Stimulated activated CD8-positive, alpha-beta memory T cell treated with anti-CD3 and anti-CD28 coated beads, Interleukin-2, amount 100 ng/mL, for 48 hours (primary cell): ENCODE results near the gene GPX5.

Experiments
- DNase-seq, 2 donors: peaks; one replicate each; pipeline ENCODE4 v3.0.0-alpha.2; 2020; ENCODE audit warnings: low read depth in 2 of 2

The GPX5 gene

GRCh38 chr6:28558629-28559028 lies 32.9 kb downstream of the GPX5 start:
- DNase-seq = no peak

- no peak for DNase-seq
Observed at GRCh38 chr6:28563430-28564095, 37.9 kb downstream of the GPX5 start.

GRCh38 chr6:28565823-28566526 lies 40.3 kb downstream of the GPX5 start:
- DNase-seq = no peak

GRCh38 chr6:28566527-28567252 lies 41.0 kb downstream of the GPX5 start:
- no peak for DNase-seq

GRCh38 chr6:28567506-28567905 lies 41.8 kb downstream of the GPX5 start:
- DNase-seq = no peak

- DNase-seq = no peak
Observed at GRCh38 chr6:28568515-28569108, 42.9 kb downstream of the GPX5 start.

GRCh38 chr6:28569748-28570147 lies 44.1 kb downstream of the GPX5 start:
- DNase-seq = no peak

GRCh38 chr6:28580475-28580874 lies 54.8 kb downstream of the GPX5 start:
- DNase-seq = no peak

GRCh38 chr6:28583463-28583862 lies 57.8 kb downstream of the GPX5 start:
- DNase-seq = no peak
